GM18517 (cell line): Measurements from ENCODE around the gene FYB2.

Experiments used
- ATAC-seq: cut with Tn5 transposase; IDR thresholded peaks from one replicate; pipeline ENCODE4 v1.9.1; 2021; ENCODE audit warnings: mild to moderate bottlenecking, moderate library complexity; ENCODE audit not compliant: unreplicated experiment

FYB2 gene

GRCh38 chr1:56726706-56727105 lies 92.5 kb downstream of the FYB2 start:
- ATAC-seq: no peak

- no peak for ATAC-seq
Observed at GRCh38 chr1:56719171-56719570, 100.0 kb downstream of the FYB2 start.

- no peak for ATAC-seq
Observed at GRCh38 chr1:56715156-56715555, 104.0 kb downstream of the FYB2 start.

GRCh38 chr1:56713112-56713511 lies 106.1 kb downstream of the FYB2 start:
- no peak for ATAC-seq

GRCh38 chr1:56712150-56712549 lies 107.1 kb downstream of the FYB2 start:
- ATAC-seq: no peak

- ATAC-seq: no peak
Observed at GRCh38 chr1:56710646-56711045, 108.6 kb downstream of the FYB2 start.

GRCh38 chr1:56709995-56710394 lies 109.2 kb downstream of the FYB2 start:
- no peak for ATAC-seq

- peak; percentile 63 for ATAC-seq
Observed at GRCh38 chr1:56709269-56709880, 109.8 kb downstream of the FYB2 start.

GRCh38 chr1:56707379-56707778 lies 111.8 kb downstream of the FYB2 start:
- ATAC-seq: no peak

GRCh38 chr1:56703747-56704146 lies 115.5 kb downstream of the FYB2 start:
- no peak for ATAC-seq

- ATAC-seq: no peak
Observed at GRCh38 chr1:56696663-56697062, 122.5 kb downstream of the FYB2 start.

GRCh38 chr1:56688522-56689026 lies 130.6 kb downstream of the FYB2 start:
- no peak for ATAC-seq

GRCh38 chr1:56686169-56686568 lies 133.0 kb downstream of the FYB2 start:
- ATAC-seq: no peak

- no peak for ATAC-seq
Observed at GRCh38 chr1:56683569-56683968, 135.6 kb downstream of the FYB2 start.

- no peak for ATAC-seq
Observed at GRCh38 chr1:56676571-56677035, 142.6 kb downstream of the FYB2 start.

GRCh38 chr1:56675763-56676162 lies 143.4 kb downstream of the FYB2 start:
- no peak for ATAC-seq

GRCh38 chr1:56672579-56672978 lies 146.6 kb downstream of the FYB2 start:
- ATAC-seq: no peak

- no peak for ATAC-seq
Observed at GRCh38 chr1:56671542-56671941, 147.7 kb downstream of the FYB2 start.

GRCh38 chr1:56671085-56671484 lies 148.1 kb downstream of the FYB2 start:
- no peak for ATAC-seq

- ATAC-seq: no peak
Observed at GRCh38 chr1:56670350-56670749, 148.9 kb downstream of the FYB2 start.
